GM12878 (cell line): Measurements from ENCODE around the gene SUCO.

ENCODE experiments used
- CHD1 ChIP-seq: IDR thresholded peaks from 2 replicates; pipeline ENCODE4 v1.6.1; 2012; ENCODE audit warnings: low read depth, low read length, improper control_type of control experiment
- TCF12 ChIP-seq: IDR thresholded peaks from 2 replicates; pipeline ENCODE4 v1.6.1; 2011; ENCODE audit warnings: low read depth, mild to moderate bottlenecking, low read length
- YY1 ChIP-seq: IDR thresholded peaks from 2 replicates; pipeline ENCODE4 v1.6.1; 2011; ENCODE audit warnings: low read depth, mild to moderate bottlenecking, low read length
- TF ChIP-seq, protein P1 (sequence below), 3 experiments: IDR thresholded peaks in 2 of 3; conservative IDR thresholded peaks in 1 of 3; 2 replicates each; pipeline ENCODE4 v1.5.1; 2011; ENCODE audit warnings: low read depth in 3 of 3, low read length in 3 of 3, mild to moderate bottlenecking in 3 of 3, control low read depth in 2 of 3, moderate library complexity in 2 of 3, inconsistent platforms in 1 of 3, mixed read lengths in 1 of 3; ENCODE audit not compliant: control insufficient read depth in 2 of 3, insufficient read depth in 1 of 3; ENCODE audit errors: extremely low read depth in 1 of 3

DNA sequence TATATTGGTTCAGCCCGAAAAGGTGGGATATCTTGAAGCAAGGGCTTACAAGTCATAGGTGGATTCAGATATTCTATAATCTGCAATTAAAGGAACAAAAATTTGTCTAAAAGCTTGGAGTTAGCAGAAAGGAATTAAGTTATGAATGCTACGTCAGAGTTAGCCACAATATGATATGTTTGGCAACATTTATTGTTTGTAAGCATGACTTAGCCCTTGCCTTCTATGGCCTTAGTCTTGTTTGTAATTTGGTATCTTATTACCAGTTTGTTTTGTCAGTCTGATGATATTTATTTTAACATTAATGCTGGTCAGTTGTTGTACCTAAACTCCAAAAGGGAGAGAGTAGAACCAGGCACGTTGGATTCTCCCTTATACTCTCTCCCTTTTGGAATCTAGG lies 43.1 kb upstream of the SUCO start:
- TF ChIP-seq TCF12 (no peak), YY1 (no peak), CHD1 (no peak)
- TF ChIP-seq, protein P1, sequence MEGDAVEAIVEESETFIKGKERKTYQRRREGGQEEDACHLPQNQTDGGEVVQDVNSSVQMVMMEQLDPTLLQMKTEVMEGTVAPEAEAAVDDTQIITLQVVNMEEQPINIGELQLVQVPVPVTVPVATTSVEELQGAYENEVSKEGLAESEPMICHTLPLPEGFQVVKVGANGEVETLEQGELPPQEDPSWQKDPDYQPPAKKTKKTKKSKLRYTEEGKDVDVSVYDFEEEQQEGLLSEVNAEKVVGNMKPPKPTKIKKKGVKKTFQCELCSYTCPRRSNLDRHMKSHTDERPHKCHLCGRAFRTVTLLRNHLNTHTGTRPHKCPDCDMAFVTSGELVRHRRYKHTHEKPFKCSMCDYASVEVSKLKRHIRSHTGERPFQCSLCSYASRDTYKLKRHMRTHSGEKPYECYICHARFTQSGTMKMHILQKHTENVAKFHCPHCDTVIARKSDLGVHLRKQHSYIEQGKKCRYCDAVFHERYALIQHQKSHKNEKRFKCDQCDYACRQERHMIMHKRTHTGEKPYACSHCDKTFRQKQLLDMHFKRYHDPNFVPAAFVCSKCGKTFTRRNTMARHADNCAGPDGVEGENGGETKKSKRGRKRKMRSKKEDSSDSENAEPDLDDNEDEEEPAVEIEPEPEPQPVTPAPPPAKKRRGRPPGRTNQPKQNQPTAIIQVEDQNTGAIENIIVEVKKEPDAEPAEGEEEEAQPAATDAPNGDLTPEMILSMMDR (IDR thresholded peaks at IDR 0.05 in 2 of 3, conservative IDR thresholded peaks at IDR 0.05 in 1 of 3; ENCODE audit: control insufficient read depth in 2 of 3, extremely low read depth in 1 of 3, insufficient read depth in 1 of 3, low read depth in 3 of 3, low read length in 3 of 3), result no peak
